ENCODE results near the gene PDZD2. TPM values are rescaled to one million over a fixed set of nuclear protein-coding genes. Genes with fewer than 3 reads are reported as not detected.
A peak's percentile ranks its signal among the peaks of the same experiment; 100 is the strongest.

PDZD2 gene
- total RNA-seq, 2 donors from 2014 or later, result not detected

- H3K27ac Mint-ChIP-seq, result no peak overlapping the region
- H3K27me3 Mint-ChIP-seq, result peaks cover 18 to 19% of the 10 kb centered on the region in 2 donors
- no peak for DNase-seq (ENCODE audit: low spot score)
- H3K9me3 Mint-ChIP-seq, result no peaks in the 10 kb centered on the region
- H3K4me3 Mint-ChIP-seq, result no peak overlapping the region
- peaks cover 4 to 18% of the 10 kb centered on the region in 2 donors for H3K4me1 Mint-ChIP-seq (ENCODE audit: low read depth in 2 of 2)
- no peak for ATAC-seq
- H3K36me3 Mint-ChIP-seq, result no peaks in the 10 kb centered on the region
These were observed 18.9 kb upstream of the PDZD2 start for GRCh38 chr5:31620026-31620425.

GRCh38 chr5:31623249-31623648 lies 15.7 kb upstream of the PDZD2 start:
- peak in 1 of 2 donors; percentile 56 for ATAC-seq
- Mint-ChIP-seq H3K4me1 (ENCODE audit: low read depth in 2 of 2) (peaks cover 0 to 13% of the 10 kb centered on the region in 2 donors), H3K27me3 (peaks cover 8 to 29% of the 10 kb centered on the region in 2 donors), H3K36me3 (no peaks in the 10 kb centered on the region), H3K4me3 (no peak overlapping the region), H3K9me3 (no peaks in the 10 kb centered on the region), H3K27ac (no peak overlapping the region)
- DNase-seq (ENCODE audit: low spot score), result no peak

GRCh38 chr5:31625394-31625793 lies 13.5 kb upstream of the PDZD2 start:
- H3K4me1 Mint-ChIP-seq (ENCODE audit: low read depth in 2 of 2), result peaks cover 0 to 8% of the 10 kb centered on the region in 2 donors
- H3K4me3 Mint-ChIP-seq, result no peak overlapping the region
- ATAC-seq (no peak), DNase-seq (ENCODE audit: low spot score) (no peak)
- no peaks in the 10 kb centered on the region for H3K36me3 Mint-ChIP-seq
- peaks cover 15 to 38% of the 10 kb centered on the region in 2 donors for H3K27me3 Mint-ChIP-seq
- H3K9me3 Mint-ChIP-seq, result no peaks in the 10 kb centered on the region
- no peak overlapping the region for H3K27ac Mint-ChIP-seq

- H3K4me1 Mint-ChIP-seq (ENCODE audit: low read depth in 2 of 2), result peaks cover 0 to 8% of the 10 kb centered on the region in 2 donors
- ATAC-seq, result no peak
- no peaks in the 10 kb centered on the region for H3K36me3 Mint-ChIP-seq
- H3K4me3 Mint-ChIP-seq, result no peak overlapping the region
- peaks cover 22 to 43% of the 10 kb centered on the region in 2 donors for H3K27me3 Mint-ChIP-seq
- no peak for DNase-seq (ENCODE audit: low spot score)
- no peak overlapping the region for H3K27ac Mint-ChIP-seq
- H3K9me3 Mint-ChIP-seq, result no peaks in the 10 kb centered on the region
These were observed 12.8 kb upstream of the PDZD2 start for GRCh38 chr5:31626156-31626555.

- Mint-ChIP-seq H3K27me3 (peaks cover 23 to 44% of the 10 kb centered on the region in 2 donors), H3K9me3 (no peaks in the 10 kb centered on the region), H3K27ac (no peak overlapping the region), H3K4me1 (ENCODE audit: low read depth in 2 of 2) (peaks cover 0 to 8% of the 10 kb centered on the region in 2 donors), H3K4me3 (no peak overlapping the region), H3K36me3 (no peaks in the 10 kb centered on the region)
- no peak for DNase-seq (ENCODE audit: low spot score)
- ATAC-seq, result no peak
These were observed 12.2 kb upstream of the PDZD2 start for GRCh38 chr5:31626604-31627234.

- peaks cover 28 to 63% of the 10 kb centered on the region in 2 donors for H3K27me3 Mint-ChIP-seq
- no peaks in the 10 kb centered on the region for H3K36me3 Mint-ChIP-seq
- ATAC-seq, result peak; percentile 11 to 51
- H3K27ac Mint-ChIP-seq, result no peak overlapping the region
- DNase-seq (ENCODE audit: low spot score), result no peak
- H3K4me3 Mint-ChIP-seq, result no peak overlapping the region
- no peaks in the 10 kb centered on the region for H3K9me3 Mint-ChIP-seq
- H3K4me1 Mint-ChIP-seq (ENCODE audit: low read depth in 2 of 2), result no peaks in the 10 kb centered on the region
These were observed 8.0 kb upstream of the PDZD2 start for GRCh38 chr5:31630931-31631330.

GRCh38 chr5:31632460-31632859 lies 6.5 kb upstream of the PDZD2 start:
- no peak for DNase-seq (ENCODE audit: low spot score)
- no peaks in the 10 kb centered on the region for H3K36me3 Mint-ChIP-seq
- no peak overlapping the region for H3K4me3 Mint-ChIP-seq
- peaks cover 36 to 61% of the 10 kb centered on the region in 2 donors for H3K27me3 Mint-ChIP-seq
- H3K4me1 Mint-ChIP-seq (ENCODE audit: low read depth in 2 of 2), result peaks cover 0 to 3% of the 10 kb centered on the region in 2 donors
- ATAC-seq, result no peak
- H3K9me3 Mint-ChIP-seq, result no peaks in the 10 kb centered on the region
- no peak overlapping the region for H3K27ac Mint-ChIP-seq

GRCh38 chr5:31635446-31635845 lies 3.5 kb upstream of the PDZD2 start:
- H3K9me3 Mint-ChIP-seq, result no peaks in the 10 kb centered on the region
- no peak overlapping the region for H3K27ac Mint-ChIP-seq
- DNase-seq (ENCODE audit: low spot score), result no peak
- no peaks in the 10 kb centered on the region for H3K36me3 Mint-ChIP-seq
- H3K27me3 Mint-ChIP-seq, result peaks cover 24 to 43% of the 10 kb centered on the region in 2 donors
- no peak overlapping the region for H3K4me3 Mint-ChIP-seq
- ATAC-seq, result no peak
- H3K4me1 Mint-ChIP-seq (ENCODE audit: low read depth in 2 of 2), result peaks cover 5 to 7% of the 10 kb centered on the region in 2 donors

- ATAC-seq (no peak), DNase-seq (ENCODE audit: low spot score) (no peak)
- H3K9me3 Mint-ChIP-seq, result no peaks in the 10 kb centered on the region
- H3K36me3 Mint-ChIP-seq, result no peaks in the 10 kb centered on the region
- H3K27me3 Mint-ChIP-seq, result peaks cover 17 to 29% of the 10 kb centered on the region in 2 donors
- peaks cover 5 to 7% of the 10 kb centered on the region in 2 donors for H3K4me1 Mint-ChIP-seq (ENCODE audit: low read depth in 2 of 2)
- H3K27ac Mint-ChIP-seq, result no peak overlapping the region
- no peak overlapping the region for H3K4me3 Mint-ChIP-seq
These were observed 1.1 kb upstream of the PDZD2 start for GRCh38 chr5:31637851-31638250.

- Mint-ChIP-seq H3K27ac (peak overlapping the region in 1 of 2 donors; percentile 68), H3K36me3 (no peaks in the 10 kb centered on the region), H3K27me3 (peaks cover 14 to 27% of the 10 kb centered on the region in 2 donors), H3K9me3 (no peaks in the 10 kb centered on the region), H3K4me1 (ENCODE audit: low read depth in 2 of 2) (peaks cover 5 to 7% of the 10 kb centered on the region in 2 donors), H3K4me3 (peak overlapping the region; percentile 83)
- ATAC-seq, result no peak
- no peak for DNase-seq (ENCODE audit: low spot score)
These were observed 586 bp upstream of the PDZD2 start for GRCh38 chr5:31638345-31638744.

GRCh38 chr5:31639481-31640411 lies 815 bp downstream of the PDZD2 start:
- H3K9me3 Mint-ChIP-seq, result no peaks in the 10 kb centered on the region
- ATAC-seq (peak in 1 of 2 donors; percentile 21), DNase-seq (ENCODE audit: low spot score) (no peak)
- H3K4me1 Mint-ChIP-seq (ENCODE audit: low read depth in 2 of 2), result peaks cover 5 to 7% of the 10 kb centered on the region in 2 donors
- no peak overlapping the region for H3K27ac Mint-ChIP-seq
- peaks cover 11 to 26% of the 10 kb centered on the region in 2 donors for H3K27me3 Mint-ChIP-seq
- H3K36me3 Mint-ChIP-seq, result no peaks in the 10 kb centered on the region
- H3K4me3 Mint-ChIP-seq, result peak overlapping the region; percentile 56

GRCh38 chr5:31640573-31640972 lies 1.6 kb downstream of the PDZD2 start:
- no peak for ATAC-seq
- Mint-ChIP-seq H3K36me3 (no peaks in the 10 kb centered on the region), H3K9me3 (no peaks in the 10 kb centered on the region), H3K4me3 (no peak overlapping the region), H3K4me1 (ENCODE audit: low read depth in 2 of 2) (peaks cover 5 to 7% of the 10 kb centered on the region in 2 donors), H3K27me3 (peaks cover 12 to 24% of the 10 kb centered on the region in 2 donors), H3K27ac (no peak overlapping the region)
- no peak for DNase-seq (ENCODE audit: low spot score)

- no peak for ATAC-seq
These were observed 2.1 kb downstream of the PDZD2 start for GRCh38 chr5:31641059-31641458.

GRCh38 chr5:31641575-31641974 lies 2.6 kb downstream of the PDZD2 start:
- DNase-seq (ENCODE audit: low spot score), result no peak
- Mint-ChIP-seq H3K4me1 (ENCODE audit: low read depth in 2 of 2) (peaks cover 5 to 7% of the 10 kb centered on the region in 2 donors), H3K36me3 (no peaks in the 10 kb centered on the region), H3K27me3 (peaks cover 10 to 20% of the 10 kb centered on the region in 2 donors), H3K4me3 (no peak overlapping the region), H3K27ac (no peak overlapping the region), H3K9me3 (no peaks in the 10 kb centered on the region)
- ATAC-seq, result no peak

More at GRCh38 chr5:31641059-31641458, 2.1 kb downstream of the PDZD2 start:
- no peaks in the 10 kb centered on the region for H3K9me3 Mint-ChIP-seq
- peaks cover 5 to 7% of the 10 kb centered on the region in 2 donors for H3K4me1 Mint-ChIP-seq (ENCODE audit: low read depth in 2 of 2)
- H3K27ac Mint-ChIP-seq, result no peak overlapping the region
- H3K27me3 Mint-ChIP-seq, result peaks cover 12 to 24% of the 10 kb centered on the region in 2 donors
- DNase-seq (ENCODE audit: low spot score), result no peak
- no peaks in the 10 kb centered on the region for H3K36me3 Mint-ChIP-seq
- no peak overlapping the region for H3K4me3 Mint-ChIP-seq

All from natural killer cell treated with Interleukin-12 subunit alpha and Interleukin-12 subunit beta and Interleukin-15 and Interleukin-18, amount 100 ng/mL, for 72 hours (primary cell).